ENCODE results near the gene SCN8A. TPM values are rescaled to one million over a fixed set of nuclear protein-coding genes. Genes with fewer than 3 reads are reported as not detected.

The SCN8A gene
- total and polyA plus RNA-seq, 2 experiments from 2014 or later = 4.6 to 23.9 TPM

- TF ChIP-seq STAT1 (IDR thresholded peaks at IDR 0.05; ENCODE audit: unreplicated experiment) (no peak), CREB1 (CRISPR knock-in tag; IDR thresholded peaks at IDR 0.05; ENCODE audit: low read depth) (no peak)
These were observed 1.1 kb downstream of the SCN8A start (continued) for GRCh38 chr12:51592034-51592705.

DNA sequence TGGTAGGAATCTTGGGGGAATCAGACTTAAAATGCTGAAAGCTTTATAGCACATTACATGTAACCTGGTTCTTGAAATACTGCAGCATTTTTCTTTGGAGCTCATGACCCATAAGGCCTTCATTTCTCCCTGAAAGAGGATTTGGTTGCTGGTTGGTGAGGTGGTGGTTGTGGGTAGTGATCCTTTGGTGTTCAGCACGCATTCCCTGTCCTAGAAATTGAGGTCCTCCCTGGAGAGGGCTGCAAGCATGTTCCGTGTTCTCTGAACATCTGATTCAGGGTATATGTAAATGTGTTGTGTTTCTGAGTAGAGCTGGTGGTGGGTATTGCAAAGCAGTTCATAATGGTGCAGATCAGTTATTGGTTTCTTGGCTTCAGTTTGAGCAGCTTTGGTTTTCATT lies 2.0 kb downstream of the SCN8A start:
- Mint-ChIP-seq H3K4me3 (peak overlapping the region; percentile 93), H3K27me3 (ENCODE audit: insufficient read depth, low read depth, poor library complexity) (peaks cover 16% of the 10 kb centered on the region), H3K27ac (no peak overlapping the region), H3K36me3 (ENCODE audit: low read depth) (peaks cover 4% of the 10 kb centered on the region; the same call in 1 of the 3 replicates), H3K9me3 (no peaks in the 10 kb centered on the region; the same call in 2 of the 3 replicates), H3K4me1 (peaks cover 39% of the 10 kb centered on the region)
- no peak overlapping the region for H3K27ac ChIP-seq (ENCODE audit: low read depth)
- peak overlapping the region; percentile 97 for H3K4me3 ChIP-seq
- H3K79me2 ChIP-seq (replicated peaks; ENCODE audit: insufficient read depth) = peaks cover 61% of the 10 kb centered on the region
- H3K4me2 ChIP-seq = peak overlapping the region; percentile 88
- ATAC-seq (no peak), DNase-seq (ENCODE audit: low spot score) (no peak)
- H3K27me3 ChIP-seq (ENCODE audit: insufficient read depth) = peaks cover 15% of the 10 kb centered on the region; the same call in 1 of the 2 replicates
- H4K20me1 ChIP-seq (replicated peaks; ENCODE audit: insufficient read depth) = peaks cover 35% of the 10 kb centered on the region
- H3F3A ChIP-seq (replicated peaks; ENCODE audit: low read depth) = no peaks in the 10 kb centered on the region; the same call in 1 of the 2 replicates
- no peak overlapping the region for H2AFZ ChIP-seq
- H3K9me2 ChIP-seq (ENCODE audit: insufficient read depth) = no peaks in the 10 kb centered on the region
- no peak for TF ChIP-seq EZH2 (IDR thresholded peaks at IDR 0.05; ENCODE audit: low read depth, unreplicated experiment)
- H3K4me1 ChIP-seq (ENCODE audit: insufficient read depth) = peaks cover 34% of the 10 kb centered on the region
- no peaks in the 10 kb centered on the region for H3K36me3 ChIP-seq (ENCODE audit: insufficient read depth)

- peaks cover 44% of the 10 kb centered on the region for H3K4me1 Mint-ChIP-seq
- Histone ChIP-seq H3K9me2 (ENCODE audit: insufficient read depth) (no peaks in the 10 kb centered on the region), H3K27me3 (ENCODE audit: insufficient read depth) (peaks cover 15% of the 10 kb centered on the region; the same call in 1 of the 2 replicates), H3K4me3 (no peak overlapping the region), H4K20me1 (replicated peaks; ENCODE audit: insufficient read depth) (peaks cover 35% of the 10 kb centered on the region), H2AFZ (no peak overlapping the region), H3K4me2 (peak overlapping the region; percentile 88), H3F3A (replicated peaks; ENCODE audit: low read depth) (no peaks in the 10 kb centered on the region; the same call in 1 of the 2 replicates), H3K27ac (ENCODE audit: low read depth) (no peak overlapping the region), H3K36me3 (ENCODE audit: insufficient read depth) (no peaks in the 10 kb centered on the region), H3K79me2 (replicated peaks; ENCODE audit: insufficient read depth) (peaks cover 66% of the 10 kb centered on the region), H3K4me1 (ENCODE audit: insufficient read depth) (peaks cover 38% of the 10 kb centered on the region)
- TF ChIP-seq EZH2 (IDR thresholded peaks at IDR 0.05; ENCODE audit: low read depth, unreplicated experiment) (no peak), REST (IDR thresholded peaks at IDR 0.05; ENCODE audit: unreplicated experiment) (peak; percentile 78)
- ATAC-seq = no peak
- H3K9me3 Mint-ChIP-seq = no peaks in the 10 kb centered on the region; the same call in 2 of the 3 replicates
- H3K27me3 Mint-ChIP-seq (ENCODE audit: insufficient read depth, low read depth, poor library complexity) = peaks cover 16% of the 10 kb centered on the region
- peak overlapping the region; percentile 93; the same call in 2 of the 3 replicates for H3K4me3 Mint-ChIP-seq
- H3K27ac Mint-ChIP-seq = no peak overlapping the region
- peaks cover 4% of the 10 kb centered on the region; the same call in 1 of the 3 replicates for H3K36me3 Mint-ChIP-seq (ENCODE audit: low read depth)
- peak; percentile 62 for DNase-seq (ENCODE audit: low spot score)
These were observed 2.5 kb downstream of the SCN8A start for GRCh38 chr12:51593539-51593938.

All from GM23338 (cell line).